A549 treated with GW870086 at 1 μM for 4 hours (cell line): ENCODE results near the gene CHM. TPM values are rescaled to one million over a fixed set of nuclear protein-coding genes. Genes with fewer than 3 reads are reported as not detected.

Source experiments
- total RNA-seq: library from RNA; stranded (reverse); fragments of 200-300 nt; extraction: Qiagen RNA extraction; gene quantifications from 5 replicates; pipeline ENCODE4 v1.2.3, GENCODE V29; 2022; ENCODE audit warnings: low read depth

CHM gene, protein sequence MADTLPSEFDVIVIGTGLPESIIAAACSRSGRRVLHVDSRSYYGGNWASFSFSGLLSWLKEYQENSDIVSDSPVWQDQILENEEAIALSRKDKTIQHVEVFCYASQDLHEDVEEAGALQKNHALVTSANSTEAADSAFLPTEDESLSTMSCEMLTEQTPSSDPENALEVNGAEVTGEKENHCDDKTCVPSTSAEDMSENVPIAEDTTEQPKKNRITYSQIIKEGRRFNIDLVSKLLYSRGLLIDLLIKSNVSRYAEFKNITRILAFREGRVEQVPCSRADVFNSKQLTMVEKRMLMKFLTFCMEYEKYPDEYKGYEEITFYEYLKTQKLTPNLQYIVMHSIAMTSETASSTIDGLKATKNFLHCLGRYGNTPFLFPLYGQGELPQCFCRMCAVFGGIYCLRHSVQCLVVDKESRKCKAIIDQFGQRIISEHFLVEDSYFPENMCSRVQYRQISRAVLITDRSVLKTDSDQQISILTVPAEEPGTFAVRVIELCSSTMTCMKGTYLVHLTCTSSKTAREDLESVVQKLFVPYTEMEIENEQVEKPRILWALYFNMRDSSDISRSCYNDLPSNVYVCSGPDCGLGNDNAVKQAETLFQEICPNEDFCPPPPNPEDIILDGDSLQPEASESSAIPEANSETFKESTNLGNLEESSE
- total RNA-seq, result 7.9 to 11.0 TPM (median 9.2 TPM) in 5 replicates

GRCh38 chrX:86047174-86047935, at the start of gene CHM:
TSS of gene CHM (minus strand) at chrX:86047558. CDS start at chrX:86047532, 26 bp downstream.

Other genes starting within 250 kb of the CHM start
- not detected in 5 replicates for gene DACH2, start 100.9 kb upstream of the CHM start, total RNA-seq